ENCODE results near the gene SCGB1D4.

GRCh38 chr11:62322524-62322923 is 23.6 kb upstream of the SCGB1D4 start:
- no peak for TF ChIP-seq POLR2A (IDR thresholded peaks at IDR 0.05)
- TF ChIP-seq, protein P1, sequence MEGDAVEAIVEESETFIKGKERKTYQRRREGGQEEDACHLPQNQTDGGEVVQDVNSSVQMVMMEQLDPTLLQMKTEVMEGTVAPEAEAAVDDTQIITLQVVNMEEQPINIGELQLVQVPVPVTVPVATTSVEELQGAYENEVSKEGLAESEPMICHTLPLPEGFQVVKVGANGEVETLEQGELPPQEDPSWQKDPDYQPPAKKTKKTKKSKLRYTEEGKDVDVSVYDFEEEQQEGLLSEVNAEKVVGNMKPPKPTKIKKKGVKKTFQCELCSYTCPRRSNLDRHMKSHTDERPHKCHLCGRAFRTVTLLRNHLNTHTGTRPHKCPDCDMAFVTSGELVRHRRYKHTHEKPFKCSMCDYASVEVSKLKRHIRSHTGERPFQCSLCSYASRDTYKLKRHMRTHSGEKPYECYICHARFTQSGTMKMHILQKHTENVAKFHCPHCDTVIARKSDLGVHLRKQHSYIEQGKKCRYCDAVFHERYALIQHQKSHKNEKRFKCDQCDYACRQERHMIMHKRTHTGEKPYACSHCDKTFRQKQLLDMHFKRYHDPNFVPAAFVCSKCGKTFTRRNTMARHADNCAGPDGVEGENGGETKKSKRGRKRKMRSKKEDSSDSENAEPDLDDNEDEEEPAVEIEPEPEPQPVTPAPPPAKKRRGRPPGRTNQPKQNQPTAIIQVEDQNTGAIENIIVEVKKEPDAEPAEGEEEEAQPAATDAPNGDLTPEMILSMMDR (IDR thresholded peaks at IDR 0.05 in 8 of 11, conservative IDR thresholded peaks at IDR 0.05 in 3 of 11), result no peak

Measured in spleen (tissue), 7 donors.